ENCODE data around the gene KIAA1671.

DNA sequence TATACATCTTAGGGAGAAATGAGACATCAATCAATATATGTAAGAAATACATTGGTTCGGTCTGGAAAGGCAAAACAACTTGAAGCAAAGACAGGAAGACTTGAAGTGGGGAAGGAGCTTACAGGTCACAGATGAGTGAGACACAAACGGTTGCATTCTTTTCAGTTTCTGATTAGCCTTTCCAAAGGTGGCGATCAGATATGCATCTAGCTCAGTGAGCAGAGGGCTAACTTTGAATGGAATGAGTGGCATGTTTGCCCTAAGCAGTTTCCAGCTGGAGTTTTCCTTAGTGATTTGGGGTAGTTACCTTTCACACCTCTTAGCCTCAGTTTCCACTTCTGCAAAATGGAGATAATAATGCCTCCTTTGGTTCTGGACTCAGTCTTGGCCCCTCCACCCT is 21.8 kb upstream of the KIAA1671 start:
- TF ChIP-seq POLR2A (IDR thresholded peaks at IDR 0.05), result no peak
- no peak for TF ChIP-seq CTCF (IDR thresholded peaks at IDR 0.05 in 8 of 11, conservative IDR thresholded peaks at IDR 0.05 in 3 of 11)

Measured in spleen (tissue), 7 donors.